Cardiac fibroblast (primary cell): Measurements from ENCODE around the gene FAAH.

Experiments used
- DNase-seq, 2 donors: peaks; one replicate each; pipeline versions ENCODE4 v3.0.0 to v3.0.0-alpha.2; 2010; ENCODE audit warnings: low read depth in 2 of 2
- H3K4me3 ChIP-seq, 2 donors: replicated peaks in 1 of 2; 1 replicate in 1 of 2; 2 replicates in 1 of 2; pipeline ENCODE4 v1.5.1; 2011; ENCODE audit warnings: low read depth in 2 of 2, low read length in 2 of 2, mild to moderate bottlenecking in 2 of 2, moderate library complexity in 1 of 2
- TF ChIP-seq, protein P1 (sequence below): IDR thresholded peaks from one replicate; pipeline ENCODE4 v1.5.1; 2011; ENCODE audit warnings: low read depth, mild to moderate bottlenecking, low read length, inconsistent platforms

FAAH gene

DNA sequence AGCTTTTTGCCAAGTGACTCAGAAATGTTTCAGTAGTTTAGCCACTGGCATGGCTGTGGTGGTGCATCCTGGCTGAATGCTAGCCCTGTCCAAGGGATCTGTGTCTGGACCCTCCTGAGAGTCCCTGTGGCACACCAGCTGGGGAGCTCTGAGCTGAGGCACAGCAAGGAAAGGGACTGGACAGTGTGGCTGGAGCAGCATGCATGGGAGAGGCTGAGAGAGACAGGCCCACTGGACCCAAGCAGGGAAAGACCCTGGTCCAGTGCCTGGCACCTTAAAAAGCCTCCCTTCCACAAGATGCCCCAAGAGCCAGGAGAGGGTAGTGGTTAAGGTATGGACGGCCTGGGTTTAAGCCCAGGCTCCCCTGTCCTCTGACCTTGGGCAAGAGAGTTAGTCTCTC, 35.3 kb downstream of the FAAH start:
- TF ChIP-seq, protein P1, sequence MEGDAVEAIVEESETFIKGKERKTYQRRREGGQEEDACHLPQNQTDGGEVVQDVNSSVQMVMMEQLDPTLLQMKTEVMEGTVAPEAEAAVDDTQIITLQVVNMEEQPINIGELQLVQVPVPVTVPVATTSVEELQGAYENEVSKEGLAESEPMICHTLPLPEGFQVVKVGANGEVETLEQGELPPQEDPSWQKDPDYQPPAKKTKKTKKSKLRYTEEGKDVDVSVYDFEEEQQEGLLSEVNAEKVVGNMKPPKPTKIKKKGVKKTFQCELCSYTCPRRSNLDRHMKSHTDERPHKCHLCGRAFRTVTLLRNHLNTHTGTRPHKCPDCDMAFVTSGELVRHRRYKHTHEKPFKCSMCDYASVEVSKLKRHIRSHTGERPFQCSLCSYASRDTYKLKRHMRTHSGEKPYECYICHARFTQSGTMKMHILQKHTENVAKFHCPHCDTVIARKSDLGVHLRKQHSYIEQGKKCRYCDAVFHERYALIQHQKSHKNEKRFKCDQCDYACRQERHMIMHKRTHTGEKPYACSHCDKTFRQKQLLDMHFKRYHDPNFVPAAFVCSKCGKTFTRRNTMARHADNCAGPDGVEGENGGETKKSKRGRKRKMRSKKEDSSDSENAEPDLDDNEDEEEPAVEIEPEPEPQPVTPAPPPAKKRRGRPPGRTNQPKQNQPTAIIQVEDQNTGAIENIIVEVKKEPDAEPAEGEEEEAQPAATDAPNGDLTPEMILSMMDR, result no peak
- DNase-seq, result no peak
- H3K4me3 ChIP-seq, result no peak overlapping the region

GRCh38 chr1:46431695-46432094, 37.6 kb downstream of the FAAH start:
- TF ChIP-seq, protein P1, result no peak
- no peak overlapping the region for H3K4me3 ChIP-seq
- no peak for DNase-seq

DNA sequence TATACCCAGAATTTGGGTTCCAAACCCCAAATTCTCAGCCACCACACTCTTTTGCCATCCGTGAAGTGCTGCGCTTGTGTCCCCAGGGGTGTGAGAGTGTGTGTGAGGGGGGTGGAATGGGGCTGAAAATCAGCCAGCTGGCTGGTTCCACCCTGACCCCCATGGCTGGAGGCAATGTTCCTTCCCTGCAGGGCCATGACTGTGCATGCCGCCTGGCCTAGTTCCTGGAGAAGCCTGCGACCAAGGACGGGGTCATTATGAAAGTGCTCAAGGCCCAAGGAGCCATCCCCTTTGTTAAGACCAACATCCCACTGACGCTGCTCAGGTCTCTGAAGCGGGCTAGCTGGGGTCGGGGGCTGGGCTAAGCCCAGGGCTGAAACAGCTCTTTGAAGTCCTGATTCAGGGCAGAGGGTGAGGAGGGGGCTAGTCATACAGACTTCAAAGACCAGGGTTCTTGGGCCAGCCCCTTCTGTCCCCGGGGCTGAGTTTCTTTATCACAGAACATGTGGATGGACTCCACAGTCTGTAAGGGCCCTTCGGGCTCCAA, 38.7 kb downstream of the FAAH start:
- TF ChIP-seq, protein P1, result no peak
- H3K4me3 ChIP-seq, result no peak overlapping the region
- DNase-seq, result no peak

- DNase-seq, result no peak
- no peak overlapping the region for H3K4me3 ChIP-seq
- TF ChIP-seq, protein P1, result no peak
Measured at GRCh38 chr1:46434358-46434757, 40.2 kb downstream of the FAAH start.

DNA sequence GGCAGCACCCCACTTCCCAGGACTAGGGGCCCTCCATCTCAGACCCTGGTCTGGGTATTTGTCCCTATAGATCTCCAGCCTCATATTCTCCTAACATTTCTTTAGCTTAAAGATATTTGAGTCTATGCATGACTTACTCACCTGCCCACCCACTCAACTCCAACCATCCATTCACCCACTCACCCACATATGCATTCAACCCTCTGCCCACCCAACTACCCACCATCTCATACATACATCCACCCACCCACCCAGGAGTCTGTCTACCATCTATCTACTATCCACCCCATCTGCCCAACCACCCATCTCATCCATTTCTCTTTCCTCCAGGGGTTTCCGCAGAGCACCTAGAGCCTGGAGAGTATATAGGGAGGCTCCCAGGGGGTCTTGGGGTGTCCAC, 42.7 kb downstream of the FAAH start:
- no peak for DNase-seq
- H3K4me3 ChIP-seq, result no peak overlapping the region
- TF ChIP-seq, protein P1, result no peak

DNA sequence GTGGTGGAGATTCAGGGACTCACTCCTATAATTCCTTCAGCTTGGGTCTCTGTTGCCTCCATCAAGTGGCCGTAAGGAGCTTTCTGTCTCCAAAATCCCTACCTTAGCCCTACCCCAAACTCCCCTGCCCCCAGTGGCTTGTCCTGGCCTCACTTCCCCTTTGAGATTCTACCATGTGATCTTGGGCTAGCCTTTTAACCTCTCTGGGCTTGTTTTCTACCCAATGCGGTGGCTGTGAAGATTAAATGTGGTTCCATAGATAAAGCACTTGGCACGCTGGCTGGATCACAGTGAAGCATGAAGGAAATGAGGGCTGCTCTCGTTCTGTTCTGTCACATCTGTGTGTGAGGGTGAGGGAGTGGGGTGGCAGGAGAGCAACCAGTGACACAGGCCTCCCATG, 43.6 kb downstream of the FAAH start:
- TF ChIP-seq, protein P1, result no peak
- DNase-seq, result no peak
- no peak overlapping the region for H3K4me3 ChIP-seq

DNA sequence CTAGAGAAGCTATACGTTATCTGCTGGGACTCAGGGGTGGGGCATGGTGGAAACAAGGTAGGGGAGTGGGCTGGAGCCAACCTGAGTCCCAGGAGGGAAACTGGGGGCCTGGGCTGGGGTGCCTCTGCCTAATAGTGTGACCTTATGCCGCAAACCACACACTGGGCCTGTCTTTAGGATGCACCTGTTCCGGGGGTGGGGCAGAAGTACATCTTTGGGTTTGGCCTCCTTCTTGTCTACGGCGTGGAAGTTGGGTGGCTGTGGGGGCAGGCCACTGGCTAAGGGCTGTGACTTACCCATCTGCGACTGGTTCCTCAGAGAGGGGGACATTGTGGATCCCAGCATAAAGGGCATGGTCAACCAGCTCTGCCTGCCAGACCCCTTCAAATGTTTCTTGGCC, 44.2 kb downstream of the FAAH start:
- no peak overlapping the region for H3K4me3 ChIP-seq
- DNase-seq, result no peak
- TF ChIP-seq, protein P1, result no peak
